ENCODE results near the gene EIF2AK2. TPM values are rescaled to one million over a fixed set of nuclear protein-coding genes. Genes with fewer than 3 reads are reported as not detected.

Gene EIF2AK2
- total RNA-seq, 1 donor from 2014 or later = 15.2 TPM

GRCh38 chr2:37091873-37092272 lies 64.9 kb downstream of the EIF2AK2 start:
- peaks cover 0 to 50% of the 10 kb centered on the region in 2 donors for H3K36me3 ChIP-seq
- no peaks in the 10 kb centered on the region for H3K4me1 ChIP-seq
- no peak overlapping the region for H3K27ac ChIP-seq
- H3K9me3 ChIP-seq = no peaks in the 10 kb centered on the region
- no peak overlapping the region for H3K4me3 ChIP-seq
- no peak for DNase-seq (ENCODE audit: extremely low spot score in 2 of 2)
- TF ChIP-seq POLR2A (IDR thresholded peaks at IDR 0.05) (no peak), POLR2AphosphoS5 (IDR thresholded peaks at IDR 0.05; ENCODE audit: insufficient read depth in 1 of 2, low read depth in 1 of 2) (no peak), CTCF (IDR thresholded peaks at IDR 0.05) (no peak)
- no peaks in the 10 kb centered on the region for H3K27me3 ChIP-seq
- intact Hi-C loops (cut with DNase I) = no loop called here

- Histone ChIP-seq H3K9me3 (no peaks in the 10 kb centered on the region), H3K27ac (no peak overlapping the region), H3K36me3 (peaks cover 0 to 44% of the 10 kb centered on the region in 2 donors), H3K4me3 (no peak overlapping the region), H3K27me3 (no peaks in the 10 kb centered on the region), H3K4me1 (peaks cover 8% of the 10 kb centered on the region)
- DNase-seq (ENCODE audit: extremely low spot score in 2 of 2) = no peak
- intact Hi-C loops (cut with DNase I) = no loop called here
- TF ChIP-seq CTCF (IDR thresholded peaks at IDR 0.05) = no peak
- no peak for TF ChIP-seq POLR2A (IDR thresholded peaks at IDR 0.05)
- no peak for TF ChIP-seq POLR2AphosphoS5 (IDR thresholded peaks at IDR 0.05; ENCODE audit: insufficient read depth in 1 of 2, low read depth in 1 of 2)
These were observed 66.7 kb downstream of the EIF2AK2 start for GRCh38 chr2:37090019-37090477.

- TF ChIP-seq POLR2A (IDR thresholded peaks at IDR 0.05) (no peak), POLR2AphosphoS5 (IDR thresholded peaks at IDR 0.05; ENCODE audit: insufficient read depth in 1 of 2, low read depth in 1 of 2) (no peak), CTCF (IDR thresholded peaks at IDR 0.05) (no peak)
- DNase-seq (ENCODE audit: extremely low spot score in 2 of 2) = no peak
- H3K9me3 ChIP-seq = no peaks in the 10 kb centered on the region
- H3K27me3 ChIP-seq = no peaks in the 10 kb centered on the region
- no peak overlapping the region for H3K4me3 ChIP-seq
- intact Hi-C loops (cut with DNase I) = no loop called here
- H3K27ac ChIP-seq = no peak overlapping the region
- H3K4me1 ChIP-seq = peaks cover 34% of the 10 kb centered on the region
- H3K36me3 ChIP-seq = peaks cover 0 to 12% of the 10 kb centered on the region in 2 donors
These were observed 71.0 kb downstream of the EIF2AK2 start for GRCh38 chr2:37085731-37086147.

- Histone ChIP-seq H3K27ac (peak overlapping the region; percentile 58), H3K4me3 (peak overlapping the region; percentile 82 to 86), H3K9me3 (no peaks in the 10 kb centered on the region), H3K4me1 (peaks cover 43% of the 10 kb centered on the region), H3K27me3 (no peaks in the 10 kb centered on the region), H3K36me3 (peaks cover 0 to 3% of the 10 kb centered on the region in 2 donors)
- intact Hi-C loops (cut with DNase I) = no loop called here
- TF ChIP-seq POLR2AphosphoS5 (IDR thresholded peaks at IDR 0.05; ENCODE audit: insufficient read depth in 1 of 2, low read depth in 1 of 2) (no peak), POLR2A (IDR thresholded peaks at IDR 0.05) (no peak), CTCF (IDR thresholded peaks at IDR 0.05) (no peak)
- no peak for DNase-seq (ENCODE audit: extremely low spot score in 2 of 2)
These were observed 72.0 kb downstream of the EIF2AK2 start for GRCh38 chr2:37084797-37085196.

GRCh38 chr2:37083873-37084794 lies 72.6 kb downstream of the EIF2AK2 start, which contains the start of the genes GPATCH11 and HEATR5B:
Gene GPATCH11, plus strand, starts transcription at chr2:37084518. Its CDS starts 3,864 bp downstream, at chr2:37088382.
Gene HEATR5B, minus strand, starts transcription at chr2:37084372. Its CDS starts 958 bp downstream, at chr2:37083414.
- Histone ChIP-seq H3K27ac (peak within 1 kb of the TSS; percentile 65), H3K9me3 (no peaks in the 10 kb centered on the region), H3K4me1 (peaks cover 45% of the 10 kb centered on the region), H3K4me3 (peak within 1 kb of the TSS; percentile 82 to 86), H3K27me3 (no peaks in the 10 kb centered on the region), H3K36me3 (no peaks in the 10 kb centered on the region)
- TF ChIP-seq CTCF (IDR thresholded peaks at IDR 0.05) (no peak), POLR2AphosphoS5 (IDR thresholded peaks at IDR 0.05; ENCODE audit: insufficient read depth in 1 of 2, low read depth in 1 of 2) (peak; percentile 84 to 97)
- peak; percentile 96 to 97 for DNase-seq (ENCODE audit: extremely low spot score in 2 of 2)
- intact Hi-C loops (cut with DNase I) = no loop called here
